Prostate gland (tissue), 2 donors: Measurements from ENCODE around the gene SH2D1B. TPM values are rescaled to one million over a fixed set of nuclear protein-coding genes. Genes with fewer than 3 reads are reported as not detected.

ENCODE experiments used
- DNase-seq: peaks from one replicate; pipeline ENCODE4 v3.0.0-alpha.2; 2019; ENCODE audit warnings: low spot score
- H3K27ac ChIP-seq, 2 donors: fragments of 200-600 bp; sonication (generic); 2 replicates each; pipeline ENCODE4 v1.5.1; 2017 to 2019
- H3K27me3 ChIP-seq: fragments of 200-600 bp; sonication (generic); replicated peaks from 2 replicates; pipeline ENCODE4 v1.5.1; 2019; ENCODE audit not compliant: insufficient read depth
- H3K36me3 ChIP-seq, 2 donors: fragments of 200-600 bp; sonication (generic); 1 replicate in 1 of 2; 2 replicates in 1 of 2; pipeline versions ENCODE4 v1.5.1 to v1.8.1; 2017 to 2019
- H3K4me1 ChIP-seq: fragments of 200-600 bp; sonication (generic); replicated peaks from 2 replicates; pipeline ENCODE4 v1.5.1; 2019
- H3K4me3 ChIP-seq, 2 donors: fragments of 200-600 bp; sonication (generic); 2 replicates each; pipeline ENCODE4 v1.5.1; 2017 to 2019
- H3K9me3 ChIP-seq: fragments of 200-600 bp; sonication (generic); 2 replicates; pipeline ENCODE4 v1.5.1; 2017
- POLR2A ChIP-seq: fragments of 450-650 bp; IDR thresholded peaks from one replicate; pipeline ENCODE4 v1.6.1; 2016; ENCODE audit warnings: antibody characterized with exemption, mild to moderate bottlenecking
- POLR2AphosphoS5 ChIP-seq: sonication (generic); formaldehyde crosslinking; IDR thresholded peaks from one replicate; pipeline ENCODE4 v1.6.1; 2017; ENCODE audit warnings: antibody characterized with exemption
- WGBS: methylation state at CpG from one replicate; pipeline ENCODE4 v1.1.5; 2018; 5-methylcytosine and 5-hydroxymethylcytosine counted together
- intact Hi-C: fragments of 100-400 bp; cut with DNase I; formaldehyde crosslinking; loops from one replicate; pipeline ENCODE4 v1.14.2; 2022
- total RNA-seq, 2 donors: library from RNA; depleted of rRNA; stranded (reverse); fragments of >200 nt; gene quantifications; one replicate each; pipeline ENCODE4 v1.1.0, GENCODE V29; 2016
- TF ChIP-seq, protein P1 (sequence below), 4 experiments: fragments of 200-600 bp in 2 of 4; fragments of 450-650 bp in 2 of 4; sonication (generic) in 2 of 4; IDR thresholded peaks; 1 replicate in 3 of 4; 2 replicates in 1 of 4; pipeline ENCODE4 v1.5.1; 2016 to 2019; ENCODE audit warnings: antibody characterized with exemption in 4 of 4, mild to moderate bottlenecking in 2 of 4, moderate library complexity in 2 of 4

Gene SH2D1B
- total RNA-seq, 2 donors from 2014 or later, result not detected

DNA sequence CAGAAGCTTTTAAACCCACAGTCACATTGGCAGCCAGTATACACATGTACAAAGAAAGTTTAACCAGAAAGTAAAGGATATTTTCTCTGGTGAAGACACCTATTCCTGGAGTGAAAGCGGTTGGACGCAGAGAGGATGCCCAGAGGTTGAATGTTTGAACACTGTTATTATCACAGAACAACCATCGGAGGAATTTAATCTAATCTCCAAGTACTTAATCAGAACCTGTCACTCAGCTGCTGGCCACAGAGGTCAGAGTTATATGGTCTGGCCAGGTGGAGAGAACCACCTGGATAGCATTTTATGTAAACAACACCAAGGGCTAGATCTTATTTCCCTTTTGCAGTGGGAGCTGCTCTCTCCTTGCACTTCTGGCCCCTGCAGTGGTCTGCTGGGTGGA is 64.7 kb downstream of the SH2D1B start:
- TF ChIP-seq, protein P1, sequence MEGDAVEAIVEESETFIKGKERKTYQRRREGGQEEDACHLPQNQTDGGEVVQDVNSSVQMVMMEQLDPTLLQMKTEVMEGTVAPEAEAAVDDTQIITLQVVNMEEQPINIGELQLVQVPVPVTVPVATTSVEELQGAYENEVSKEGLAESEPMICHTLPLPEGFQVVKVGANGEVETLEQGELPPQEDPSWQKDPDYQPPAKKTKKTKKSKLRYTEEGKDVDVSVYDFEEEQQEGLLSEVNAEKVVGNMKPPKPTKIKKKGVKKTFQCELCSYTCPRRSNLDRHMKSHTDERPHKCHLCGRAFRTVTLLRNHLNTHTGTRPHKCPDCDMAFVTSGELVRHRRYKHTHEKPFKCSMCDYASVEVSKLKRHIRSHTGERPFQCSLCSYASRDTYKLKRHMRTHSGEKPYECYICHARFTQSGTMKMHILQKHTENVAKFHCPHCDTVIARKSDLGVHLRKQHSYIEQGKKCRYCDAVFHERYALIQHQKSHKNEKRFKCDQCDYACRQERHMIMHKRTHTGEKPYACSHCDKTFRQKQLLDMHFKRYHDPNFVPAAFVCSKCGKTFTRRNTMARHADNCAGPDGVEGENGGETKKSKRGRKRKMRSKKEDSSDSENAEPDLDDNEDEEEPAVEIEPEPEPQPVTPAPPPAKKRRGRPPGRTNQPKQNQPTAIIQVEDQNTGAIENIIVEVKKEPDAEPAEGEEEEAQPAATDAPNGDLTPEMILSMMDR (IDR thresholded peaks at IDR 0.05), result no peak
- TF ChIP-seq POLR2AphosphoS5 (no peak), POLR2A (no peak)
- intact Hi-C loops, result no loop called here
- Histone ChIP-seq H3K27me3 (no peaks in the 10 kb centered on the region), H3K36me3 (no peaks in the 10 kb centered on the region), H3K27ac (no peak overlapping the region), H3K9me3 (no peaks in the 10 kb centered on the region), H3K4me3 (no peak overlapping the region), H3K4me1 (no peaks in the 10 kb centered on the region)
- no peak for DNase-seq
- 60% methylated on average over 3 of the region's 3 CpGs for WGBS

Other genes starting within 250 kb of the SH2D1B start
- under 1 TPM in 1 of 2 donors, not detected in 1; 0.62 TPM for gene SPATA46, start 35.3 kb downstream of the SH2D1B start, total RNA-seq
- gene C1orf226, start 30.4 kb downstream of the SH2D1B start, total RNA-seq, result 10 to 100 TPM in 1 of 2 donors, 1 to 10 TPM in 1; 5.2 to 22.1 TPM
- gene UHMK1, start 85.7 kb upstream of the SH2D1B start, total RNA-seq, result 10 to 100 TPM; 34.7 to 47.0 TPM
- 10 to 100 TPM; 51.4 to 72.1 TPM for gene UAP1, start 149.6 kb upstream of the SH2D1B start, total RNA-seq
- 10 to 100 TPM; 14.2 to 27.0 TPM for gene DDR2, start 220.3 kb upstream of the SH2D1B start, total RNA-seq